ENCODE measurements around the gene SULT1A3. TPM values are rescaled to one million over a fixed set of nuclear protein-coding genes. Genes with fewer than 3 reads are reported as not detected.
"Not testable (repeated sequence)": the region's sequence is repeated elsewhere in the genome, so short reads cannot be mapped to it uniquely, and the experiment has no call there.

The SULT1A3 gene
- total and polyA plus RNA-seq, 2 of the 8 experiments (the other 6 are each of a cell fraction or from before 2014, with no cell fraction given) = 1.9 to 13.8 TPM

DNA sequence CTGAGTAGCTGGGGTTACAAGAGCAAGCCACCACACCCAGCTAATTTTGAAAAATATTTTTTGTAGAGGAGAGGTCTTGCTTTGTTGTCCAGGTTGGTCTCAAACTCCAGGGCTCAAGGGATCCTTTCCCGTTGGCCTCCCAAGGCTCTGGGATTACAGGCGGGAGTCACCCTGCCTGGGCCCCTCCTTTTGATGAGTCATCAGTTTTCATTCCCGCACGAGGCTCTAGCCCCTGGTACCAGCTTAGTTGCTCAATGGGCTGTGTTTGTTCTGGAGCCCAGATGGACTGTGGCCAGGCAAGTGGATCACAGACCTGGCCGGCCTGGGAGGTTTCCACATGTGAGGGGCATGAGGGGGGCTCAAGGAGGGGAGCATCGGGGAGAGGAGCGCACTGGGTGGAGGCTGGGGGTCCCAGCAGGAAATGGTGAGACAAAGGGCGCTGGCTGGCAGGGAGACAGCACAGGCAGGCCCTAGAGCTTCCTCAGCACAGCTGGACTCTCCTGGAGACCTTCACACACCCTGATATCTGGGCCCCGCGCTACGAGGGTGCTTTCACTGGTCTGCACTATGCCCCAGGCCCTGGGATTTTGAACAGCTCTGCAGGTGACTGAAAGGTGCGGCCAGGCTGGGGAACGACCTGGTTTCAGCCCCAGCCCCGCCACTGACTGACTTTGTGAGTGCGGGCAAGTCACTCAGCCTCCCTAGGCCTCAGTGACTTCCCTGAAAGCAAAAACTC lies 721 bp downstream of the SULT1A3 start:
- H3K27ac ChIP-seq (ENCODE audit: low read depth, low read length); DNase-seq (ENCODE audit: low read depth in 1 of 2, low spot score in 2 of 2); H2BK15ac ChIP-seq (ENCODE audit: low read length); CTCF ChIA-PET (ENCODE audit: partially characterized antibody); H3K23ac ChIP-seq (ENCODE audit: insufficient read length); H2BK20ac ChIP-seq (ENCODE audit: low read length); H4K20me1 ChIP-seq (replicated peaks in 1 of 2; ENCODE audit: control insufficient read depth in 1 of 2, insufficient read depth in 2 of 2, low read length in 2 of 2); H3K27me3 ChIP-seq (replicated peaks in 1 of 4; ENCODE audit: control insufficient read depth in 3 of 4, extremely low read depth in 1 of 4, insufficient read depth in 3 of 4, low read length in 3 of 4); H3K56ac ChIP-seq (replicated peaks; ENCODE audit: insufficient read length, low read depth, low read length); H3K4me3 ChIP-seq (ENCODE audit: extremely low read depth in 1 of 4, insufficient read depth in 2 of 4, low read depth in 3 of 4, low read length in 4 of 4); H3K9me3 ChIP-seq (ENCODE audit: insufficient read depth in 2 of 2, low read depth in 1 of 2, low read length in 1 of 2); H3K14ac ChIP-seq (ENCODE audit: insufficient read length); H2BK5ac ChIP-seq (ENCODE audit: low read depth, low read length); H4K91ac ChIP-seq (replicated peaks; ENCODE audit: insufficient read length, low read length); H2AK5ac ChIP-seq (ENCODE audit: low read depth, low read length); H3K9ac ChIP-seq (replicated peaks in 1 of 4; ENCODE audit: extremely low read depth in 1 of 4, low read depth in 3 of 4, low read length in 3 of 4); FAIRE-seq; H3K79me1 ChIP-seq (ENCODE audit: low read depth, low read length); H3K23me2 ChIP-seq (ENCODE audit: low read depth, low read length); H3K18ac ChIP-seq (ENCODE audit: extremely low read depth, low read length); POLR2A ChIA-PET (ENCODE audit: partially characterized antibody); H4K8ac ChIP-seq (ENCODE audit: extremely low read depth, insufficient read depth, low read length); H3K36me3 ChIP-seq (ENCODE audit: control insufficient read depth in 2 of 4, insufficient read depth in 4 of 4, low read length in 3 of 4); H4K5ac ChIP-seq (ENCODE audit: insufficient read length, low read depth, low read length); H2BK12ac ChIP-seq (ENCODE audit: low read depth, low read length); H3K79me2 ChIP-seq (ENCODE audit: control insufficient read depth in 1 of 2, insufficient read depth in 2 of 2, low read length in 2 of 2); H3K4me2 ChIP-seq (ENCODE audit: insufficient read depth in 1 of 2, low read depth in 2 of 2, low read length in 2 of 2); H2AFZ ChIP-seq (ENCODE audit: low read length); H3K4ac ChIP-seq (replicated peaks; ENCODE audit: insufficient read length, low read depth, low read length); H3K4me1 ChIP-seq (replicated peaks in 1 of 4; ENCODE audit: control insufficient read depth in 3 of 4, insufficient read depth in 4 of 4, low read length in 3 of 4); H2BK120ac ChIP-seq (replicated peaks; ENCODE audit: low read depth, low read length): not testable (repeated sequence)
- WGBS, 2 experiments (ENCODE audit: extremely low coverage in 1 of 2, insufficient coverage in 1 of 2, insufficient read length in 1 of 2, insufficient replicate concordance in 2 of 2, low coverage in 1 of 2, low lambda C conversion rate in 2 of 2, missing lambda C conversion rate in 1 of 2) = no CpG with 5 or more reads among the region's 15 CpGs
